SU-DHL-6 (cell line): ENCODE results near the gene DOCK9.

Experiments
- H2AFZ ChIP-seq: fragments of 200-600 bp; sonication (generic); 2 replicates; pipeline ENCODE4 v1.6.1; 2014; ENCODE audit warnings: low read depth, mild to moderate bottlenecking, moderate library complexity, mixed read lengths, antibody characterized with exemption, low read length; ENCODE audit not compliant: severe bottlenecking
- H3F3A ChIP-seq: fragments of 200-600 bp; shearing (Covaris generic); 2 replicates; pipeline ENCODE4 v1.6.0; 2016; ENCODE audit warnings: antibody characterized with exemption, mild to moderate bottlenecking; ENCODE audit not compliant: insufficient read depth
- H3K27ac ChIP-seq: fragments of 200-600 bp; sonication (generic); 2 replicates; pipeline ENCODE4 v1.5.1; 2016; ENCODE audit warnings: low read depth, mild to moderate bottlenecking, low read length, moderate library complexity, mixed read lengths
- H3K27me3 ChIP-seq: fragments of 200-600 bp; sonication (generic), shearing (Covaris generic); 2 replicates; pipeline ENCODE4 v1.6.0; 2014; ENCODE audit warnings: mild to moderate bottlenecking, low read length
- H3K36me3 ChIP-seq: fragments of 200-600 bp; sonication (generic); 2 replicates; pipeline ENCODE4 v1.6.1; 2014; ENCODE audit warnings: mild to moderate bottlenecking, low read length, mixed read lengths
- H3K4me2 ChIP-seq: fragments of 300-600, 200-600 bp; shearing (Covaris generic), sonication (generic); 2 replicates; pipeline ENCODE4 v1.6.0; 2014; ENCODE audit warnings: low read length, low read depth, mild to moderate bottlenecking; ENCODE audit not compliant: poor library complexity, severe bottlenecking
- H3K4me3 ChIP-seq: fragments of 200-600 bp; sonication (generic); 2 replicates; pipeline ENCODE4 v1.5.1; 2014; ENCODE audit warnings: antibody characterized with exemption, low read length, mild to moderate bottlenecking, mixed read lengths; ENCODE audit not compliant: insufficient read depth, poor library complexity, severe bottlenecking
- H3K79me2 ChIP-seq: fragments of 200-600 bp; sonication (generic); 2 replicates; pipeline ENCODE4 v1.6.1; 2014; ENCODE audit warnings: mild to moderate bottlenecking, low read length, moderate library complexity; ENCODE audit not compliant: insufficient read depth
- H3K9ac ChIP-seq: fragments of 200-600 bp; sonication (generic); 2 replicates; pipeline ENCODE4 v1.7.0; 2014; ENCODE audit warnings: mild to moderate bottlenecking, low read length
- H3K9me2 ChIP-seq: fragments of 200-600 bp; sonication (generic); replicated peaks from 2 replicates; pipeline ENCODE4 v1.6.1; 2014; ENCODE audit warnings: low read length; ENCODE audit not compliant: insufficient read depth
- H3K9me3 ChIP-seq: fragments of 200-600 bp; sonication (generic); 2 replicates; pipeline ENCODE4 v1.6.1; 2014; ENCODE audit warnings: low read length, mixed read lengths; ENCODE audit not compliant: insufficient read depth
- H4K20me1 ChIP-seq: fragments of 200-600 bp; sonication (generic); 2 replicates; pipeline ENCODE4 v1.6.1; 2014; ENCODE audit warnings: low read depth, mild to moderate bottlenecking, antibody characterized with exemption, low read length, moderate library complexity, mixed read lengths
- CTCF ChIP-seq: fragments of 200-600 bp; sonication (generic); IDR thresholded peaks from one replicate; pipeline ENCODE4 v1.5.1; 2017; ENCODE audit warnings: antibody characterized with exemption, mild to moderate bottlenecking, low read length, moderate library complexity; ENCODE audit not compliant: insufficient read depth, poor library complexity, severe bottlenecking
- EZH2phosphoT487 ChIP-seq: fragments of 200-600 bp; sonication (generic), shearing (Covaris generic); conservative IDR thresholded peaks from 2 replicates; pipeline ENCODE4 v1.6.1; 2018; ENCODE audit warnings: mild to moderate bottlenecking, antibody characterized with exemption, low read length, moderate library complexity, mixed read lengths

The DOCK9 gene

GRCh38 chr13:98958443-98958794 is 19.4 kb downstream of the DOCK9 start:
- Histone ChIP-seq H3K27ac (no peak overlapping the region), H3K4me3 (no peak overlapping the region), H3K9ac (no peak overlapping the region), H3K9me3 (no peaks in the 10 kb centered on the region), H3F3A (no peaks in the 10 kb centered on the region), H3K27me3 (no peaks in the 10 kb centered on the region), H2AFZ (no peak overlapping the region), H4K20me1 (no peaks in the 10 kb centered on the region), H3K79me2 (no peaks in the 10 kb centered on the region), H3K36me3 (no peaks in the 10 kb centered on the region), H3K4me2 (no peak overlapping the region), H3K9me2 (no peaks in the 10 kb centered on the region)
- TF ChIP-seq EZH2phosphoT487 (no peak), CTCF (no peak)

DNA sequence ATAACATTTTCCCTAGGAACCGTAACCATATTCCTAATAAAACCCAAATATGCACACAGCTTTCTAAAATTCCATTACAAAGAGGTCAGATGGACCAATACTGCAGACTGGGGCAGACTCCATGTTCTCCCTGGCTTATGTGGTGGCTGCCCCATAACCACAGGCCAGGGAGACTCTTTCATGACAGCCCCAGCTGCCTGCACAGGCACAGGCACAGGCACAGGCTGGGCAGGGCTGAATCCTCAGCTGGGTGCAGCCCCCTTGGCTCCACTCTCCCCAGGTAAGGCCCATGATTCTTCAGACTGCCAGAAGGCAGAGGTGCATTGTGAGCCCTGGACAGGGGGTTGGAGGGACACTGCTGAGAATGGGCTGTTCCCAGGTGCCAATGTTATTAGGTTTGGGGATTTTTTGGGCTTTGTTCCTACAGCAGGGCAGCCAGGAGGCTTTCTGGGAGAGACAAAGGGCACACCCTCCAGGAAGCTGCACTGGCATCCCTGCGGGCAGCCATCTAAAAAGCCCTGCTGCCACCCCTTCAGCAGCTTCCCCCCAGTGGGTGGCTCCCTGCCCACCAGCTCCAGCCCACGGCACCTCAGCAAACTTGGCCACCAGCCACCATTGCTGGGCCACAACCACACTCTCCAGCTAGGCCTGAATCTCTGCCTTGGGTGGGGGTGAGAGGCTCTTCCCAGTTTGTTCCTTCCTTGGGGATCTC is 20.0 kb downstream of the DOCK9 start:
- H3K27ac ChIP-seq: no peak overlapping the region
- no peaks in the 10 kb centered on the region for H3K9me2 ChIP-seq
- no peaks in the 10 kb centered on the region for H3K27me3 ChIP-seq
- TF ChIP-seq EZH2phosphoT487 (no peak), CTCF (no peak)
- no peaks in the 10 kb centered on the region for H3K36me3 ChIP-seq
- no peak overlapping the region for H3K9ac ChIP-seq
- H2AFZ ChIP-seq: no peak overlapping the region
- H3K9me3 ChIP-seq: no peaks in the 10 kb centered on the region
- H3K4me3 ChIP-seq: no peak overlapping the region
- no peaks in the 10 kb centered on the region for H3F3A ChIP-seq
- no peaks in the 10 kb centered on the region for H4K20me1 ChIP-seq
- H3K79me2 ChIP-seq: no peaks in the 10 kb centered on the region
- no peak overlapping the region for H3K4me2 ChIP-seq

GRCh38 chr13:98955336-98955735 is 22.5 kb downstream of the DOCK9 start:
- Histone ChIP-seq H3K27me3 (no peaks in the 10 kb centered on the region), H3K27ac (no peak overlapping the region), H4K20me1 (no peaks in the 10 kb centered on the region), H3K79me2 (no peaks in the 10 kb centered on the region), H3K4me3 (no peak overlapping the region), H3F3A (no peaks in the 10 kb centered on the region), H3K4me2 (no peak overlapping the region), H3K36me3 (no peaks in the 10 kb centered on the region), H3K9me2 (no peaks in the 10 kb centered on the region), H3K9ac (no peak overlapping the region), H2AFZ (no peak overlapping the region), H3K9me3 (no peaks in the 10 kb centered on the region)
- TF ChIP-seq CTCF: no peak
- TF ChIP-seq EZH2phosphoT487: no peak
